Measurements from ENCODE around the gene NPAS3.

Gene NPAS3

DNA sequence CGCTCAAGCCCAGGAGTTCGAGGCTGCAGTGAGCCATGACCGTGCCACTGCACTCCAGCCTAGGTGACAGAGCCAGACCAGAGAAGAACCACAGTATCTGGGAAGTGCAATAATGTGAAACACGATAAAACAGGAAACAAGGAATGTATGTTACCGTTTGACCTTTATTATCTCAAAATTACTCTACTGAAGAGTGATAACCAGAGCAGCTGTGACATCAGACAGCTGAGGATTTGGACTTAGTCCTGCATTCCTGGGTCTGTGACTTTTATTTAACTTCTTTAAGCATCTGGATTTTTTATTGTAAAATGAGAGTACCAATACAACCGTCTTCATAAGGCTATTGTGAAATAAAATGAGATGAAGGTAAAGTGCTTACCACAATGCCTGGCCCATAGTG is 806.5 kb downstream of the NPAS3 start:
- Histone ChIP-seq H2BK12ac (ENCODE audit: low read length) (no peak overlapping the region), H2BK5ac (ENCODE audit: low read depth, low read length, poor library complexity) (no peak overlapping the region), H3K4me1 (ENCODE audit: control insufficient read depth in 1 of 2, insufficient read depth in 2 of 2, low read length in 2 of 2) (no peaks in the 10 kb centered on the region), H3K18ac (ENCODE audit: low read length) (no peak overlapping the region), H3K9ac (ENCODE audit: low read length) (no peak overlapping the region), H3K4me2 (ENCODE audit: low read length) (no peak overlapping the region), H4K12ac (ENCODE audit: low read depth, low read length) (no peak overlapping the region), H3K23ac (ENCODE audit: low read length) (no peak overlapping the region), H3K4me3 (ENCODE audit: low read depth, low read length) (no peak overlapping the region), H2BK120ac (ENCODE audit: insufficient read depth, low read length, poor library complexity) (no peak overlapping the region), H3K79me2 (ENCODE audit: control insufficient read depth, insufficient read depth, low read length, poor library complexity) (no peaks in the 10 kb centered on the region), H3K14ac (ENCODE audit: low read length) (no peak overlapping the region), H3K4ac (ENCODE audit: low read depth, low read length) (no peak overlapping the region), H3K27ac (ENCODE audit: low read depth, low read length) (no peak overlapping the region), H3K79me1 (ENCODE audit: low read length) (no peaks in the 10 kb centered on the region), H2AFZ (ENCODE audit: insufficient read depth, low read length, poor library complexity) (no peak overlapping the region), H4K91ac (ENCODE audit: low read depth, low read length) (no peak overlapping the region), H3K36me3 (ENCODE audit: control insufficient read depth in 1 of 2, insufficient read depth in 2 of 2, low read length in 2 of 2) (no peaks in the 10 kb centered on the region), H4K8ac (ENCODE audit: low read depth, low read length) (no peak overlapping the region), H2AK5ac (ENCODE audit: low read length) (no peak overlapping the region), H3K27me3 (ENCODE audit: insufficient read depth, low read length) (peaks cover 3% of the 10 kb centered on the region), H3K9me3 (ENCODE audit: insufficient read depth, low read depth, low read length) (no peaks in the 10 kb centered on the region)
- no peak for DNase-seq
- no CpG with 5 or more reads among the region's 6 CpGs for WGBS (ENCODE audit: extremely low coverage, insufficient coverage, insufficient read length)

- peaks cover 3% of the 10 kb centered on the region for H3K27me3 ChIP-seq (ENCODE audit: insufficient read depth, low read length)
- no peak overlapping the region for H4K8ac ChIP-seq (ENCODE audit: low read depth, low read length)
- H3K4me1 ChIP-seq (ENCODE audit: control insufficient read depth in 1 of 2, insufficient read depth in 2 of 2, low read length in 2 of 2), result no peaks in the 10 kb centered on the region
- no peak for DNase-seq
- H3K9ac ChIP-seq (ENCODE audit: low read length), result no peak overlapping the region
- H2BK120ac ChIP-seq (ENCODE audit: insufficient read depth, low read length, poor library complexity), result no peak overlapping the region
- H4K12ac ChIP-seq (ENCODE audit: low read depth, low read length), result no peak overlapping the region
- no peak overlapping the region for H3K4me2 ChIP-seq (ENCODE audit: low read length)
- H3K23ac ChIP-seq (ENCODE audit: low read length), result no peak overlapping the region
- no peak overlapping the region for H3K14ac ChIP-seq (ENCODE audit: low read length)
- no CpG with 5 or more reads among the region's 1 CpG for WGBS (ENCODE audit: extremely low coverage, insufficient coverage, insufficient read length)
- H2BK12ac ChIP-seq (ENCODE audit: low read length), result no peak overlapping the region
- no peak overlapping the region for H4K91ac ChIP-seq (ENCODE audit: low read depth, low read length)
- H3K18ac ChIP-seq (ENCODE audit: low read length), result no peak overlapping the region
- no peaks in the 10 kb centered on the region for H3K79me1 ChIP-seq (ENCODE audit: low read length)
- no peak overlapping the region for H3K4me3 ChIP-seq (ENCODE audit: low read depth, low read length)
- no peak overlapping the region for H2AFZ ChIP-seq (ENCODE audit: insufficient read depth, low read length, poor library complexity)
- H3K9me3 ChIP-seq (ENCODE audit: insufficient read depth, low read depth, low read length), result no peaks in the 10 kb centered on the region
- H3K27ac ChIP-seq (ENCODE audit: low read depth, low read length), result no peak overlapping the region
- H3K4ac ChIP-seq (ENCODE audit: low read depth, low read length), result no peak overlapping the region
- no peak overlapping the region for H2BK5ac ChIP-seq (ENCODE audit: low read depth, low read length, poor library complexity)
- H3K36me3 ChIP-seq (ENCODE audit: control insufficient read depth in 1 of 2, insufficient read depth in 2 of 2, low read length in 2 of 2), result no peaks in the 10 kb centered on the region
- no peak overlapping the region for H2AK5ac ChIP-seq (ENCODE audit: low read length)
- no peaks in the 10 kb centered on the region for H3K79me2 ChIP-seq (ENCODE audit: control insufficient read depth, insufficient read depth, low read length, poor library complexity)
Measured at GRCh38 chr14:33747749-33748148, 809.1 kb downstream of the NPAS3 start.

GRCh38 chr14:33754261-33754660 is 815.6 kb downstream of the NPAS3 start:
- no peak overlapping the region for H3K9ac ChIP-seq (ENCODE audit: low read length)
- WGBS (ENCODE audit: extremely low coverage, insufficient coverage, insufficient read length), result no CpG with 5 or more reads among the region's 4 CpGs
- H3K79me1 ChIP-seq (ENCODE audit: low read length), result peaks cover 4% of the 10 kb centered on the region
- peak overlapping the region; percentile 45 for H3K27ac ChIP-seq (ENCODE audit: low read depth, low read length)
- no peak overlapping the region for H2AK5ac ChIP-seq (ENCODE audit: low read length)
- no peak overlapping the region for H3K4ac ChIP-seq (ENCODE audit: low read depth, low read length)
- H3K23ac ChIP-seq (ENCODE audit: low read length), result no peak overlapping the region
- H3K4me2 ChIP-seq (ENCODE audit: low read length), result no peak overlapping the region
- no peak overlapping the region for H2BK120ac ChIP-seq (ENCODE audit: insufficient read depth, low read length, poor library complexity)
- H2BK5ac ChIP-seq (ENCODE audit: low read depth, low read length, poor library complexity), result no peak overlapping the region
- H4K8ac ChIP-seq (ENCODE audit: low read depth, low read length), result no peak overlapping the region
- H4K12ac ChIP-seq (ENCODE audit: low read depth, low read length), result no peak overlapping the region
- peak; percentile 56 to 82 for DNase-seq
- H3K14ac ChIP-seq (ENCODE audit: low read length), result no peak overlapping the region
- H3K9me3 ChIP-seq (ENCODE audit: insufficient read depth, low read depth, low read length), result peaks cover 2% of the 10 kb centered on the region
- H3K27me3 ChIP-seq (ENCODE audit: insufficient read depth, low read length), result no peaks in the 10 kb centered on the region
- H4K91ac ChIP-seq (ENCODE audit: low read depth, low read length), result no peak overlapping the region
- H2AFZ ChIP-seq (ENCODE audit: insufficient read depth, low read length, poor library complexity), result no peak overlapping the region
- no peak overlapping the region for H2BK12ac ChIP-seq (ENCODE audit: low read length)
- no peak overlapping the region for H3K18ac ChIP-seq (ENCODE audit: low read length)
- no peak overlapping the region for H3K4me3 ChIP-seq (ENCODE audit: low read depth, low read length)
- no peaks in the 10 kb centered on the region for H3K36me3 ChIP-seq (ENCODE audit: control insufficient read depth in 1 of 2, insufficient read depth in 2 of 2, low read length in 2 of 2)
- H3K4me1 ChIP-seq (ENCODE audit: control insufficient read depth in 1 of 2, insufficient read depth in 2 of 2, low read length in 2 of 2), result peaks cover 3 to 12% of the 10 kb centered on the region in 2 experiments
- H3K79me2 ChIP-seq (ENCODE audit: control insufficient read depth, insufficient read depth, low read length, poor library complexity), result no peaks in the 10 kb centered on the region

- H2AFZ ChIP-seq (ENCODE audit: insufficient read depth, low read length, poor library complexity), result no peak overlapping the region
- DNase-seq, result no peak
- H3K79me2 ChIP-seq (ENCODE audit: control insufficient read depth, insufficient read depth, low read length, poor library complexity), result no peaks in the 10 kb centered on the region
- H3K9ac ChIP-seq (ENCODE audit: low read length), result no peak overlapping the region
- no CpG with 5 or more reads among the region's 5 CpGs for WGBS (ENCODE audit: extremely low coverage, insufficient coverage, insufficient read length)
- no peak overlapping the region for H3K23ac ChIP-seq (ENCODE audit: low read length)
- H3K27ac ChIP-seq (ENCODE audit: low read depth, low read length), result no peak overlapping the region
- H3K14ac ChIP-seq (ENCODE audit: low read length), result no peak overlapping the region
- H2AK5ac ChIP-seq (ENCODE audit: low read length), result no peak overlapping the region
- no peak overlapping the region for H3K4ac ChIP-seq (ENCODE audit: low read depth, low read length)
- H3K4me1 ChIP-seq (ENCODE audit: control insufficient read depth in 1 of 2, insufficient read depth in 2 of 2, low read length in 2 of 2), result peaks cover 3 to 12% of the 10 kb centered on the region in 2 experiments
- no peak overlapping the region for H2BK5ac ChIP-seq (ENCODE audit: low read depth, low read length, poor library complexity)
- no peak overlapping the region for H2BK120ac ChIP-seq (ENCODE audit: insufficient read depth, low read length, poor library complexity)
- H4K8ac ChIP-seq (ENCODE audit: low read depth, low read length), result no peak overlapping the region
- H3K36me3 ChIP-seq (ENCODE audit: control insufficient read depth in 1 of 2, insufficient read depth in 2 of 2, low read length in 2 of 2), result no peaks in the 10 kb centered on the region
- H3K4me3 ChIP-seq (ENCODE audit: low read depth, low read length), result no peak overlapping the region
- H4K91ac ChIP-seq (ENCODE audit: low read depth, low read length), result peak overlapping the region; percentile 20
- H4K12ac ChIP-seq (ENCODE audit: low read depth, low read length), result no peak overlapping the region
- H3K4me2 ChIP-seq (ENCODE audit: low read length), result no peak overlapping the region
- no peaks in the 10 kb centered on the region for H3K27me3 ChIP-seq (ENCODE audit: insufficient read depth, low read length)
- peaks cover 2% of the 10 kb centered on the region for H3K9me3 ChIP-seq (ENCODE audit: insufficient read depth, low read depth, low read length)
- peak overlapping the region; percentile 12 for H2BK12ac ChIP-seq (ENCODE audit: low read length)
- H3K18ac ChIP-seq (ENCODE audit: low read length), result no peak overlapping the region
- peaks cover 4% of the 10 kb centered on the region for H3K79me1 ChIP-seq (ENCODE audit: low read length)
Measured at GRCh38 chr14:33755358-33755757, 816.7 kb downstream of the NPAS3 start.

Data from trophoblast cell (in vitro differentiated cells and primary cell).